Measurements from ENCODE around the gene SPRYD4. TPM values are rescaled to one million over a fixed set of nuclear protein-coding genes. Genes with fewer than 3 reads are reported as not detected.

Gene SPRYD4
- total RNA-seq, 1 donor from 2014 or later, result 4.9 TPM

DNA sequence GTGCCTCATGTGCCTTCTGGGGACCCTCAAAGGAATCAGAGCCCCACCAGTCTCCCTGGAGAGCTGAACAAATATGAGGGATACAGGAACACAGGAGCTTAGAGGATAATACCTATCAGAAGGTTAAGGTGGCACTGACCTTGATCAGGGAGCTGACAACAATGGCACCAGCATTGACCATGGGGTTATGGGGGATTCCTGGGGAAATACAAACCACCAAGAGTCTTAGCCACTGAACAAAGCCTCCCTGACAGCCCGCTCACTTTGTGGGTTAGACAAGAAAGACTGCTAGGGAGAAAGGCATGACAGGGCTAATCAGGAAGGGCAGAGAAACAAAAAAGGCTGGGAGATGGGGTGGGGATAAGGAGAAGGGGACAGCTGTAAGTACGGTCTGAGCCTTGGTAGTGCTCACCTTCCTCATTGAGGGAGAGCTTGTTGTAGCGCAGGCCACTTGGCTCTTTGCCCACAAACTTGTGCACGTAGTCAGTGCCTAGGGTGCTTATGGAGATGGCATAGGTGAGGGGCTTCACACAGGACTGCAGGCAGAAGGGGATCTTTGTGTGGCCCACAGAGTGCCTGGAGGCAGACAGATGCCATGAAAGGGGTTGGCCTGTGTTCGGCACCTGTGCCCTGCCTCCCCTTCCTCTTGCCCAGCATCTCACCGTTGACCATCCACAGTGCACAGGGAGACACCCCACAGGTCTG lies 9.3 kb downstream of the SPRYD4 start:
- no peaks in the 10 kb centered on the region for H3K4me1 Mint-ChIP-seq

DNA sequence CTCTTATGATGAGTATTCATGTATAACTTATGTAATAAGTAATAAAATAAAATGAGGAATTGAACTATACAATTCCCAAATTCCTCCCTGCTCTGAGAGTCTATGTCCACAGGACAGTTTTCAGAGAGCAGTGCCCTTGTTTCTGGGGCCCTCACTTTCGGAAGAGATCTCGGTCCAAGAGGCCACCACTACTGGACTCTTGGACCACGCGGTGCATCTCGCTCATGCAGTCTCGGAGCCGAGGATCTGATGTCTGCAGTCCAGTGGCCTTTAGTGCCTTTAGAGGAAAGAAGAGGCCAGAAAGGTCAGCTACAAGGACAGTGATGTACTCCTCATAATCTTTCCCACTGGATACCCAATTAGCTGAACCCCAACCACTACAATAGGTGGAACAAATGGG lies 11.2 kb downstream of the SPRYD4 start:
- Mint-ChIP-seq H3K27ac (ENCODE audit: unreplicated experiment) (no peak overlapping the region), H3K9me3 (no peaks in the 10 kb centered on the region), H3K27me3 (ENCODE audit: low read depth) (peaks cover 6% of the 10 kb centered on the region), H3K4me1 (no peaks in the 10 kb centered on the region), H3K4me3 (no peak overlapping the region), H3K36me3 (ENCODE audit: low read depth) (no peaks in the 10 kb centered on the region)
- no peak for DNase-seq (ENCODE audit: low read depth, low spot score)
- TF ChIP-seq CTCF (conservative IDR thresholded peaks at IDR 0.05), result no peak

More for the DNA sequence above, 9.3 kb downstream of the SPRYD4 start:
- H3K27me3 Mint-ChIP-seq (ENCODE audit: low read depth), result peaks cover 2% of the 10 kb centered on the region
- H3K4me3 Mint-ChIP-seq, result no peak overlapping the region
- peak overlapping the region; percentile 62 for H3K27ac Mint-ChIP-seq (ENCODE audit: unreplicated experiment)
- TF ChIP-seq CTCF (conservative IDR thresholded peaks at IDR 0.05), result no peak
- DNase-seq (ENCODE audit: low read depth, low spot score), result no peak
- H3K36me3 Mint-ChIP-seq (ENCODE audit: low read depth), result no peaks in the 10 kb centered on the region
- no peaks in the 10 kb centered on the region for H3K9me3 Mint-ChIP-seq

GRCh38 chr12:56484566-56484965 lies 16.2 kb downstream of the SPRYD4 start:
- no peak overlapping the region for H3K27ac Mint-ChIP-seq (ENCODE audit: unreplicated experiment)
- peaks cover 48% of the 10 kb centered on the region for H3K27me3 Mint-ChIP-seq (ENCODE audit: low read depth)
- no peak for TF ChIP-seq CTCF (conservative IDR thresholded peaks at IDR 0.05)
- H3K9me3 Mint-ChIP-seq, result peaks cover 5% of the 10 kb centered on the region
- peaks cover 13% of the 10 kb centered on the region for H3K4me1 Mint-ChIP-seq
- DNase-seq (ENCODE audit: low read depth, low spot score), result no peak
- H3K4me3 Mint-ChIP-seq, result no peak overlapping the region
- H3K36me3 Mint-ChIP-seq (ENCODE audit: low read depth), result peaks cover 8% of the 10 kb centered on the region

DNA sequence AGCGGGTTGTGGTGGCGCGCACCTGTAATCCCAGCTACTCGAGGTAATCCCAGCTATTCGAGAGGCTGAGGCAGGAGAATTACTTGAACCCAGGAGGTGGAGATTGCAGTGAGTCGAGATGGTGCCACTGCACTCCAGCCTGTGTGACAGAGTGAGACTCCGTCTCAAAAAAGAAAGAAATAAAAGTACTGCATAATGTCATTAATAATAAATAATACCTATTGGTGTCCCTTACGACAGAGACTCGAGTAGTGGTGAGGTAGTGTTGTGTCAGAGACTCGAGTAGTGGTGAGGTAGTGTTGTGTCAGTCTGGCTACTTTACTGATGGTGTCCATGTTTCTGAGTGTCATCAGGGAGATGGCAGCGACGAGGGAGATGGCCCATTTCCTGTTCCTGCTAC lies 18.3 kb downstream of the SPRYD4 start:
- no peak for TF ChIP-seq CTCF (conservative IDR thresholded peaks at IDR 0.05)
- H3K27ac Mint-ChIP-seq (ENCODE audit: unreplicated experiment), result no peak overlapping the region
- H3K36me3 Mint-ChIP-seq (ENCODE audit: low read depth), result peaks cover 8% of the 10 kb centered on the region
- peaks cover 13% of the 10 kb centered on the region for H3K4me1 Mint-ChIP-seq
- H3K27me3 Mint-ChIP-seq (ENCODE audit: low read depth), result peaks cover 69% of the 10 kb centered on the region
- H3K4me3 Mint-ChIP-seq, result peak overlapping the region; percentile 66
- H3K9me3 Mint-ChIP-seq, result peaks cover 5% of the 10 kb centered on the region
- DNase-seq (ENCODE audit: low read depth, low spot score), result no peak

DNA sequence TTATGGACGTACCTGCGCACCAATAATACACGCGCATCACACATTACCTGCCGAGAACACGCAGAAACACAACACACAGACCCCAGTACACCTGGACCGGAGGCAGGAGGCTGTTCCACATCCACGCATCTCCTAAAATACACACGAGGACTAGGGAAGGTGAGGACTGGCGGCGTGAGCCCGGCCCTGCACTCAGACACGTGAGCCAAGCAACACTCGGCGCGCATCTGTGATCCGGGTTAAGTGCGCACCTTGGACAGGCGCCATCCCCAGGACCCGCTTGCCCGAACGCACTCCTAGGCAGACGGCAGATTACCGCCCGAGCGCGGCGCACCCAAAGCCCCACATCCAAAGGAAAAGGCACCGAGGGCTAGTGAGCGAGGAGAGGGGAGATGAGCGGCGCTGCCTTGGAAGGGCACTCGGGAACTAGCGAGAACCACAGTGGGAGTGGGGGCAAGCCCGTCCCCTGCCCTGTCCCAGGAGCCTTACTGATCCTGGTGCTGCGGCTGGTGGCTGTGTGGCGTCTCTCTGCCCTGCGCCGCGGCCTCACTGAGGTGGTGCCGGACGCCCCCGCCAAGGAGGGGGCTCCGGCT lies 19.2 kb downstream of the SPRYD4 start:
- no peak for TF ChIP-seq CTCF (conservative IDR thresholded peaks at IDR 0.05)
- H3K9me3 Mint-ChIP-seq, result peaks cover 5% of the 10 kb centered on the region
- H3K27me3 Mint-ChIP-seq (ENCODE audit: low read depth), result peaks cover 72% of the 10 kb centered on the region
- peaks cover 8% of the 10 kb centered on the region for H3K36me3 Mint-ChIP-seq (ENCODE audit: low read depth)
- peaks cover 13% of the 10 kb centered on the region for H3K4me1 Mint-ChIP-seq
- H3K27ac Mint-ChIP-seq (ENCODE audit: unreplicated experiment), result no peak overlapping the region
- peak; percentile 20 for DNase-seq (ENCODE audit: low read depth, low spot score)
- peak overlapping the region; percentile 78 for H3K4me3 Mint-ChIP-seq
